ENCODE data around the gene SLX9. TPM values are rescaled to one million over a fixed set of nuclear protein-coding genes. Genes with fewer than 3 reads are reported as not detected.

Gene SLX9
- total RNA-seq, 1 experiment from 2014 or later, result 77.2 TPM

DNA sequence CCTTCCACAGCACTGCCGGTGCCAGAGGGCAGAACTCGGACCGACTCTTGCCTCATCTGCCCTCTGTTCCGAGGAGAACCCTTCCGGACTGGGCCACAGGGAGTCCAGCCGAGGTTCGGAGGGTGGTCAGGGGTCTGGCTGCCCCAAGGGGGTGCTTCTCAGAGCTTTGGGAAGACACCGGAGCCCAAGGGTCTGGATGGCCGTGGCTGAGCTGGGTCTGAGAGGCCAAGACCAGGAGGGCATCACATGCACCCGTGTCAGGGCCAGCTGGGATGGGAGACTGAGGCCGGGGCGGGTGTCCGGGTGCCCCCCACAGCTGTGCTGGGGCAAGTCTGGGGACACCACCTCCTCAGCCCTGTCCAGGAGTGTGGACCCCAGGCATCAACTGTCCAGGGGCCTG lies 51.1 kb downstream of the SLX9 start:
- Mint-ChIP-seq H3K27ac (no peak overlapping the region), H3K27me3 (ENCODE audit: low read depth) (no peaks in the 10 kb centered on the region), H3K4me1 (no peaks in the 10 kb centered on the region), H3K9me3 (no peaks in the 10 kb centered on the region), H3K36me3 (no peaks in the 10 kb centered on the region), H3K4me3 (no peak overlapping the region)
- TF ChIP-seq SOX15 (CRISPR knock-in tag; IDR thresholded peaks at IDR 0.05), result no peak
- POLR2A ChIA-PET, result interaction anchor here (1.0 kb wide), 1 partner anchor 83 kb away, joined by 3 read pairs; no protein-coding TSS in a partner anchor
- CTCF ChIA-PET, result interaction anchor here (1.7 to 1.8 kb wide), 2 partner anchors 18 to 146 kb away, joined by 5 read pairs; no protein-coding TSS in a partner anchor
- ATAC-seq, result no peak
- no peak for DNase-seq (ENCODE audit: low spot score)

DNA sequence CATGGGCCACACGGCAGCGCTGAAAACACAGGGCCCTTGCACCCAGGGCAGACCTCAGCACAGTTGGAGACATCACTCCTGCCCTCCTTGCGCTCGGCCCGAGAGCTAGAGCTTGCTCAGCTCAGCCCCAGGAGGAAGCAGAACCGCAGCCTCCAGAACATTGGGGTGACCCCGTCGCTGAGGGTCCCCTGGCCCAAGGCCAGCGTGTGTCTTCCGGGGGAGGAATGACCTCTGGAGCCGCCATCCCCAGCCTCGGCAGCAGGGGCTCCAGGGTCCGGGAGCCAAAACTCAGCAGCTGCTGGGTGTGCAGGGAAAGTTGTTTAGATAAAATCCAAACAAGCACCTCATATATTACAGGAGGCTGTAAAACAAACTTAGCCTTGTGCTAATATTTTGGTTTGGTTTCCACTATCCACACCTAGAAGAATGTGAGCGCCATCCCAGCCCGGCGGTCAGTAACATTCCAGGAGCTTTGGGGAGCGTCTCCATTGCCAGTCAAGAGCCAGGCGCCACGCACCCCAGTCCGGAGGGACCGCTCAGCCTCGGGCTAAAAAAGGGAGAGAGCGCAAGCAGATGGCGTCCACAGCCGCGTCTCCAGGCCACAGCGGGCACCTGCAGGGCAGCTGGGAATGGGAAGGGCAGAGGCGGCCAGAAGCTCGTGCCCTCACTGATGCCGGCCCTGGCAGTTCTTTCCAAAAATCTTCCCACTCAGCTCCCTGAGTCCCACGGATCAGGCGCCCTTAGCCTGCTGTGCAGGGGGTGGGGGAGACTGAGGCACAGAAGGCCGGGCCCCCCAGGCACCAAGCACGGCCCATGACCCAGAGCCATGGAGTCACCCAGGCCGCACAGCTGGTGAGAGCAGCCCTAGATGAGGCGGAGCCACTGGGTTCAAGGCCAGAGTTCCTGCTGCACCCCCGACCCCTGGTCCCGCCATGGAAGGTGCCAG lies 52.0 kb downstream of the SLX9 start:
- POLR2A ChIA-PET, result interaction anchor here (1.0 kb wide), 1 partner anchor 82 kb away, joined by 3 read pairs; no protein-coding TSS in a partner anchor
- Mint-ChIP-seq H3K4me1 (no peaks in the 10 kb centered on the region), H3K9me3 (no peaks in the 10 kb centered on the region), H3K27ac (no peak overlapping the region), H3K4me3 (no peak overlapping the region), H3K27me3 (ENCODE audit: low read depth) (no peaks in the 10 kb centered on the region), H3K36me3 (no peaks in the 10 kb centered on the region)
- TF ChIP-seq GRHL2 (CRISPR knock-in tag; IDR thresholded peaks at IDR 0.05; ENCODE audit: insufficient replicate concordance, severe bottlenecking), result no peak
- no peak for ATAC-seq
- DNase-seq (ENCODE audit: low spot score), result no peak
- CTCF ChIA-PET, result interaction anchor here (0.7 to 1.8 kb wide), 4 partner anchors 16 to 146 kb away, joined by 3 to 9 read pairs (median 4); no protein-coding TSS in a partner anchor

DNA sequence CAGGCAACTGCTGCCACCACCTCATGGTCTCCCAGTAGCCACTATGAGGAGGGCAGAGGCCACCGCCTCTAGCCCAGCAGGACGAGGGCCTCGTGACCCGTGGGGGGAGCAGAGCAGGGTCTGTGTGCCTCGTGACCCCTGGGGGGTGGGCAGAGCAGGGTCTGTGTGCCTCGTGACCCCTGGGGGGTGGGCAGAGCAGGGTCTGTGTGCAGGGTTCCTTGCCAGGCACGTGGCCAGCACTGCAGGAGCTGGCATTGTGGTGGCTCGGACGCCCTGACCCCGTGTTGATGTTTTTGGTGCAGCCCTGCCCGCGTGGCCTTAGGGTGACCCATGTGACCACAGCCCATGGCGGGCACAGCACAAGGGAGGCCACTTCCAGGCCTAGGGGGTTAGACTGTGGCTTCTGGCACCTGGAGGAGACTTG lies 52.8 kb downstream of the SLX9 start:
- no peaks in the 10 kb centered on the region for H3K9me3 Mint-ChIP-seq
- ChIA-PET CTCF (interaction anchor here (1.3 kb wide), 1 partner anchor 145 kb away, joined by 9 read pairs; no protein-coding TSS in a partner anchor), POLR2A (no interaction called here)
- H3K4me3 Mint-ChIP-seq, result no peak overlapping the region
- ATAC-seq (no peak), DNase-seq (ENCODE audit: low spot score) (no peak)
- no peak overlapping the region for H3K27ac Mint-ChIP-seq
- no peak for TF ChIP-seq MYBL2 (CRISPR knock-in tag; IDR thresholded peaks at IDR 0.05)
- no peak for TF ChIP-seq CREM (CRISPR knock-in tag; IDR thresholded peaks at IDR 0.05)
- TF ChIP-seq HMGA2 (CRISPR knock-in tag; IDR thresholded peaks at IDR 0.05), result no peak
- TF ChIP-seq, protein P1, sequence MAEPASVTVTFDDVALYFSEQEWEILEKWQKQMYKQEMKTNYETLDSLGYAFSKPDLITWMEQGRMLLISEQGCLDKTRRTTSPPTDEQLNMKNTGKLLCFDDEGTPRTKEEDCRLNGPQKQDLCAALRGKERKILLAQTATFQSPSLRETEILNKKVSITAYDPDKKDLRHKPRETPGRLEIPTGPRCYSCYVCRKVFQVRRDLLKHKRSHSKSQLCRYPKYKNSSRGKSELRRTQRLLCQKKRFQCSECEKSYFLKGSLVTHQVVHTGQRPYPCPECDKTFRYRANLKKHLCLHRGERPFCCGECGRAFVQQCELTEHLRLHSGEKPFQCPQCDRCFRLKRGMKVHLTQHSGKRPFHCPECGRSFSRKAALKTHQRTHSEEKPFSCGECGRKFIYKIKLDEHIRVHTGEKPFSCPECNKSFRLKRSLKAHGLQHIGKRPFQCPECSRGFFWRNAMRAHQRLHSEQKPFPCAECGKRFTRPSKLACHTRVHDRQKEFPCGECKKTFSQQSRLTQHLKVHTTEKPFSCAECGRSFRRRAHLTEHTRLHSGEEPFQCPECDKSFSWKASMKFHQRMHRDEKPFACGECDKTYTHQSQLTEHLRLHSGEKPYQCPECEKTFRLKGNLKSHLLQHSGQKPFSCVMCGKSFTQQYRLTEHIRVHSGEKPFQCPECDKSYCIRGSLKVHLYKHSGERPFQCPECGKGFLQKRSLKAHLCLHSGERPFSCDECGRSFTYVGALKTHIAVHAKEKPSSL (CRISPR knock-in tag; conservative IDR thresholded peaks at IDR 0.05), result no peak
- no peak for TF ChIP-seq IRF2 (CRISPR knock-in tag; IDR thresholded peaks at IDR 0.05; ENCODE audit: borderline replicate concordance, low read depth)
- TF ChIP-seq, protein P2, sequence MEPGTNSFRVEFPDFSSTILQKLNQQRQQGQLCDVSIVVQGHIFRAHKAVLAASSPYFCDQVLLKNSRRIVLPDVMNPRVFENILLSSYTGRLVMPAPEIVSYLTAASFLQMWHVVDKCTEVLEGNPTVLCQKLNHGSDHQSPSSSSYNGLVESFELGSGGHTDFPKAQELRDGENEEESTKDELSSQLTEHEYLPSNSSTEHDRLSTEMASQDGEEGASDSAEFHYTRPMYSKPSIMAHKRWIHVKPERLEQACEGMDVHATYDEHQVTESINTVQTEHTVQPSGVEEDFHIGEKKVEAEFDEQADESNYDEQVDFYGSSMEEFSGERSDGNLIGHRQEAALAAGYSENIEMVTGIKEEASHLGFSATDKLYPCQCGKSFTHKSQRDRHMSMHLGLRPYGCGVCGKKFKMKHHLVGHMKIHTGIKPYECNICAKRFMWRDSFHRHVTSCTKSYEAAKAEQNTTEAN (CRISPR knock-in tag; IDR thresholded peaks at IDR 0.05), result no peak
- TF ChIP-seq SP1 (CRISPR knock-in tag; conservative IDR thresholded peaks at IDR 0.05), result no peak
- TF ChIP-seq CREB1 (CRISPR knock-in tag; IDR thresholded peaks at IDR 0.05), result no peak
- H3K4me1 Mint-ChIP-seq, result no peaks in the 10 kb centered on the region
- H3K36me3 Mint-ChIP-seq, result no peaks in the 10 kb centered on the region
- no peaks in the 10 kb centered on the region for H3K27me3 Mint-ChIP-seq (ENCODE audit: low read depth)

DNA sequence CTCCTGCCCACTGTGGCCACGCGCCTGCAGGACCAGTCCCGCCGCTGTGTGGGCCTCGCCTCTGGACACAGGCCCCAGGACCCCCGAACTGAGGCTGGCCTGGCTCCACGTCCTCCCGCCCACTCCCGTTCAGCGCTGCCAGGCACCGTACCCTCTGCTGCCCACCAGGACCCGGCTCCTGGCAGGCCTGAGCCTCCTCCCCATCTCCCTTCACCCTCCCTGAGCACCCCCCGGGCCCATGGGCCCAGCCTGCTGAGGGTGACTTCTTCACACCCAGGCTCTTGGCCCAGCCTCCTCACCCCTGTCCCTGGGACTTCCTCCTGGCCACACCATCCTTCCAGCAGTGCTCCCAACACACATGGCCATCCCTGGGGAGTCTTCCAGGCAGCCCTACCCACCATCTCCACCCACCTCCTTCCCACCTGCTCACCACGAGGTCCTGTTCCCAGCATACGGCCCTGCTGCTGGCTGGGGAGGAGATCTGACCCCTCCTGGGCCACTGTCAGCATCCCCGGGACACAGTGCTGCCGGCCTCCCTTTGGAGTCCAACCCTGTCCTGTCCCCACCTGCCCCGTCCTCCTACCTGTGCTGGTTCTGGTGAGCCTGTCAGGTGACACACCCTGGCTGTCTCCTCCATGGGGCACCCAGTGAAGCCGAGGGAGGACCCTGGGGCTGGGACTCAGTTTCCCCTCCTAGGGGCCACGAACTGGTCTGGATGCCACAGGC lies 53.7 kb downstream of the SLX9 start:
- ChIA-PET CTCF (no interaction called here), POLR2A (no interaction called here)
- H3K4me1 Mint-ChIP-seq, result no peaks in the 10 kb centered on the region
- DNase-seq (ENCODE audit: low spot score), result no peak
- ATAC-seq, result no peak
- no peaks in the 10 kb centered on the region for H3K9me3 Mint-ChIP-seq
- no peak overlapping the region for H3K4me3 Mint-ChIP-seq
- no peaks in the 10 kb centered on the region for H3K27me3 Mint-ChIP-seq (ENCODE audit: low read depth)
- no peaks in the 10 kb centered on the region for H3K36me3 Mint-ChIP-seq
- H3K27ac Mint-ChIP-seq, result no peak overlapping the region
- TF ChIP-seq RORB (CRISPR knock-in tag; IDR thresholded peaks at IDR 0.05), result no peak
- TF ChIP-seq FOXK1 (CRISPR knock-in tag; IDR thresholded peaks at IDR 0.05), result no peak
- TF ChIP-seq, protein P3, sequence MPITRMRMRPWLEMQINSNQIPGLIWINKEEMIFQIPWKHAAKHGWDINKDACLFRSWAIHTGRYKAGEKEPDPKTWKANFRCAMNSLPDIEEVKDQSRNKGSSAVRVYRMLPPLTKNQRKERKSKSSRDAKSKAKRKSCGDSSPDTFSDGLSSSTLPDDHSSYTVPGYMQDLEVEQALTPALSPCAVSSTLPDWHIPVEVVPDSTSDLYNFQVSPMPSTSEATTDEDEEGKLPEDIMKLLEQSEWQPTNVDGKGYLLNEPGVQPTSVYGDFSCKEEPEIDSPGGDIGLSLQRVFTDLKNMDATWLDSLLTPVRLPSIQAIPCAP (CRISPR knock-in tag; IDR thresholded peaks at IDR 0.05), result no peak
- TF ChIP-seq OVOL2 (CRISPR knock-in tag; IDR thresholded peaks at IDR 0.05; ENCODE audit: borderline replicate concordance), result no peak
- TF ChIP-seq, protein P4, sequence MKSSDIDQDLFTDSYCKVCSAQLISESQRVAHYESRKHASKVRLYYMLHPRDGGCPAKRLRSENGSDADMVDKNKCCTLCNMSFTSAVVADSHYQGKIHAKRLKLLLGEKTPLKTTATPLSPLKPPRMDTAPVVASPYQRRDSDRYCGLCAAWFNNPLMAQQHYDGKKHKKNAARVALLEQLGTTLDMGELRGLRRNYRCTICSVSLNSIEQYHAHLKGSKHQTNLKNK (CRISPR knock-in tag; IDR thresholded peaks at IDR 0.05), result no peak
- no peak for TF ChIP-seq RELA (CRISPR knock-in tag; IDR thresholded peaks at IDR 0.05; ENCODE audit: borderline replicate concordance)
- no peak for TF ChIP-seq PRRX2 (CRISPR knock-in tag; IDR thresholded peaks at IDR 0.05)
- TF ChIP-seq, protein P5, sequence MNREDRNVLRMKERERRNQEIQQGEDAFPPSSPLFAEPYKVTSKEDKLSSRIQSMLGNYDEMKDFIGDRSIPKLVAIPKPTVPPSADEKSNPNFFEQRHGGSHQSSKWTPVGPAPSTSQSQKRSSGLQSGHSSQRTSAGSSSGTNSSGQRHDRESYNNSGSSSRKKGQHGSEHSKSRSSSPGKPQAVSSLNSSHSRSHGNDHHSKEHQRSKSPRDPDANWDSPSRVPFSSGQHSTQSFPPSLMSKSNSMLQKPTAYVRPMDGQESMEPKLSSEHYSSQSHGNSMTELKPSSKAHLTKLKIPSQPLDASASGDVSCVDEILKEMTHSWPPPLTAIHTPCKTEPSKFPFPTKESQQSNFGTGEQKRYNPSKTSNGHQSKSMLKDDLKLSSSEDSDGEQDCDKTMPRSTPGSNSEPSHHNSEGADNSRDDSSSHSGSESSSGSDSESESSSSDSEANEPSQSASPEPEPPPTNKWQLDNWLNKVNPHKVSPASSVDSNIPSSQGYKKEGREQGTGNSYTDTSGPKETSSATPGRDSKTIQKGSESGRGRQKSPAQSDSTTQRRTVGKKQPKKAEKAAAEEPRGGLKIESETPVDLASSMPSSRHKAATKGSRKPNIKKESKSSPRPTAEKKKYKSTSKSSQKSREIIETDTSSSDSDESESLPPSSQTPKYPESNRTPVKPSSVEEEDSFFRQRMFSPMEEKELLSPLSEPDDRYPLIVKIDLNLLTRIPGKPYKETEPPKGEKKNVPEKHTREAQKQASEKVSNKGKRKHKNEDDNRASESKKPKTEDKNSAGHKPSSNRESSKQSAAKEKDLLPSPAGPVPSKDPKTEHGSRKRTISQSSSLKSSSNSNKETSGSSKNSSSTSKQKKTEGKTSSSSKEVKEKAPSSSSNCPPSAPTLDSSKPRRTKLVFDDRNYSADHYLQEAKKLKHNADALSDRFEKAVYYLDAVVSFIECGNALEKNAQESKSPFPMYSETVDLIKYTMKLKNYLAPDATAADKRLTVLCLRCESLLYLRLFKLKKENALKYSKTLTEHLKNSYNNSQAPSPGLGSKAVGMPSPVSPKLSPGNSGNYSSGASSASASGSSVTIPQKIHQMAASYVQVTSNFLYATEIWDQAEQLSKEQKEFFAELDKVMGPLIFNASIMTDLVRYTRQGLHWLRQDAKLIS (CRISPR knock-in tag; IDR thresholded peaks at IDR 0.05; ENCODE audit: borderline replicate concordance), result no peak
- no peak for TF ChIP-seq NFATC4 (CRISPR knock-in tag; IDR thresholded peaks at IDR 0.05)
